Measurements from ENCODE around the gene PITPNB.

The PITPNB gene

DNA sequence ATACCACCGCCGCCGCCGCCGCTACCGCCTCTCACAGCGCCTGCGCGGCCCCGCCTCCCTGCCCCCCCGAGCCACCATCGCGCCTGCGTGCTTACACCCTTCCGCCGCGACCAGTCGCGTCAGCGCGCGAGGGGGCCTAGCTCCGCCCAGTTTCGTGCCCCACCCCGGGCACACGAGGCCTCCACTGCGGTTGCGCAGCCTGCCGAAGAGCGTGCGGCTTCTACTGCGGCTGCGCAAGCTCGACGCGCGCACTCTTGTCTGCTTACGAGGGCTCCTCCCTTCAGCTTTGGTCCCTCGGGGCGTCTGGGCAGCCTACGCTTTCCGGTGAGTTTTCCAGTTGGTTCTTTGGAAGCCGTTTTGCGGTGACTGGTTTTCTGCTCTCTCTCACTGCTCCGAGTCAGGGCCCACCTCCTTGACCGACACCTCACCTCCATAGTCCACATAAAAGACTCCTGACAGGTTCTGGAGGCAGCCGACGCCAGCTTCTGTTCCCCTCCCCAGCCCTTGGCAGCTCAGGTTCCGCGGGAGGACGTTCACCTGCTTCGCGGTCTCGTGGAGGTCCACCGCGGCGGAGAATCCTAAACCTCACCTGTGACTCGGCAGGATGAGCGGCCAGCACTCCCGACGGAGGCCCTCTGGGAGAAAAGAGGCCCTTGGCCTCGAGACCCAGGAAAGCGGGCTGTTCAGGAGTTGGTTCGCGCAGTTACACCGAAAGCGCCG lies at the start of gene PITPNB:
PITPNB (minus strand) TSS at position 35 of the 720 bp plus-strand sequence. CDS start 65 bp downstream, outside the sequence.
- DNase-seq: peak; percentile 89

DNA sequence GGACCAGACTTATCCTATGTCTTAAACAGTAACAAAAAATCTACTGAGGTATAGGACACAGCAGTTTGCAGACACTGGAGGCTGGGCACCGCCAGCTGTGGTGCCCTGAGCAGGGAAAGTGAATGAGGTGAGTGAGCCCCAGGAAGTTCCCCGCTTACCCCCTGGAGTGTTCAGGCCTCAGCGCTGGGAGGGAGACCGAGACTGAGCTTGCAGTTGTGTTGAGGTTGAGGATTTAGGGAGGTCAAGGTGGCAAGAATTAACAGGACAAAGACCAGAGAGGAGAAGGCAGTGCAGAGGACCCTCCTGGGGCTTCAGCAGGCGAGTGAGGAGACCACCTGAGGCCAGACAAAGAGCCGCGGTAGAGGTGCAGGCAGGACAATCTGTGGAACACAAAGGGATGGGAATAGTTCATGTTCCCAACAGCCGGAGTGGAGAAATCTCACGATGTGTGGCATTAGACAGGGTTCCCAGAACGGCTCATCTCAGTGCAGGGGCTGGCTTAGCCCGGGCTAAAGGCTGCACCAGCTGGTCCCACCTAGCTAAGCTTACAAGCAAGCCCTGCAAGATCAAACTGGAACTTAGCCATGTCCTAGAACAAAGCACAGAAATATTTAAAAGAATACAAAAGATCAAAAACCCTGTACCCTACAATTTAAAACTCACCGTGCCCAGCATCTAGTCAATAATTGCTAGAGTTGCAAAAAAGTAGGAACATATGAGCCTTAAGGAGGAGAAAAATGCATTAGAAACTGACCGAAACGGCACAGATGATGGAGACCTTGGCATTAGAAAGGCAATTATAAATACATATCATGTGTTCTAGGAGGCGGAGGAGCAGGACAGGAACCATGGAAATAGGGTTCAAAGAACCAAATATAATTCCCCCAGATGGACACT lies 47.4 kb upstream of the PITPNB start:
- DNase-seq: peak; percentile 7

- no peak for DNase-seq
These were observed 43.4 kb upstream of the PITPNB start for GRCh38 chr22:27962268-27963044.

DNA sequence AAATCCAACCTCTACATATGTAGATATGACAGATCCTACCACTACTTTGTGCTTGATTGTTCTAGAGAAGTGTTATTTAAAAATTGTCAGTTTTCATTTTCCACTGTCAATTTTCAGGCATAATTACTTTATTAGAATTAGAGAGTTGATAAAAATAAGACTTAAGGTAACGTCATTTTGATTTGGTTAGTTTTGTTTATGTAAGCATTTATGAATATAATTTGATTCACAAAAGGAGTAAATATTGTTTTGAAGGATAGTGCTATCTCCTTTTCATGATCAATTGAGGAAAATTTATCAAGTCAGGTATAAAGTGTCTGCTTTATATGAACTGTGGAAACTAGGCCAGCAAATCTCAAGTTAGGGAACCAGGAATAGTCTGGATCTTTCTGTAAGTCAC lies 42.6 kb upstream of the PITPNB start:
- DNase-seq: no peak

- DNase-seq: no peak
These were observed 42.1 kb upstream of the PITPNB start for GRCh38 chr22:27961182-27961581.

- no peak for DNase-seq
These were observed 40.5 kb upstream of the PITPNB start for GRCh38 chr22:27959335-27960090.

- DNase-seq: no peak
These were observed 33.7 kb upstream of the PITPNB start for GRCh38 chr22:27952779-27953178.

GRCh38 chr22:27952091-27952490 lies 33.0 kb upstream of the PITPNB start:
- no peak for DNase-seq

- no peak for DNase-seq
These were observed 30.4 kb upstream of the PITPNB start for GRCh38 chr22:27949421-27949820.

GRCh38 chr22:27948569-27948968 lies 29.5 kb upstream of the PITPNB start:
- DNase-seq: no peak

- DNase-seq: no peak
These were observed 28.4 kb upstream of the PITPNB start for GRCh38 chr22:27947448-27947847.

DNA sequence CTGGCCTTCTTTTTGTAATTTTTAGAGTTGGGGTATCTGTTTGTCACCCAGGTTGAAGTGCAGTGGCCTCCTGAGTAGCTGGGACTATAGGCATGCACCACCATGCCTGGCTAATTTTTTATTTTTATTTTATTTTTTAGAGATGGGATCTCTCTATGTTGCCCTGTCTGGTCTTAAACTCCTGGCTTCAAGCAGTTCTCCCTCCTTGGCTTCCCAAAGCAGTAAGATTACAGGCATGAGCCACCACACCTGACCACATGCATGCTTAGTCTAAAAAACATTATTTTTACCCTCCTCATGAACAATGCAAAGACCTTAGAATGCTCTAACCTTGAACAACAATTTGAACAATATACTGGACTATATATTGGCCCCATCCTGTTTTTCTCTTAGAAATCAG lies 22.1 kb upstream of the PITPNB start:
- no peak for DNase-seq

DNA sequence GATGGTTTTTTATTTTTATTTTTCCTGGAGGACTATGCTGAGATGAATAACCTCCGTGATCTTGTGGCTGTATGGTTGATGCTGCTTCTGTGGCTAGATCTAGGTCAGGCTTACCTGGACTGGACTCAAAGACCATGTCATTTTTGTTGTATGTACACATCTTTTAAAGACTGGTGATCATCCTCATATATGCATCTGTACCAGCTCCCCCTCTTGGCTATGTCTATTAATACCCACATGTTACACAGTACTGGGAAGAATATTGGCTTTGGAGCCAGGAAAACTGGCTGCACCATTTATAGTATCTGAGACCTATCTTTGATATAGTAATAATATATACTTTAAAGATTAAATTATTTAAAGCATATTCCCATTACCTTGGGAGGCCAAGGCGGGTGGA lies 18.4 kb upstream of the PITPNB start:
- DNase-seq: no peak

- DNase-seq: no peak
These were observed 16.8 kb upstream of the PITPNB start for GRCh38 chr22:27935897-27936296.

DNA sequence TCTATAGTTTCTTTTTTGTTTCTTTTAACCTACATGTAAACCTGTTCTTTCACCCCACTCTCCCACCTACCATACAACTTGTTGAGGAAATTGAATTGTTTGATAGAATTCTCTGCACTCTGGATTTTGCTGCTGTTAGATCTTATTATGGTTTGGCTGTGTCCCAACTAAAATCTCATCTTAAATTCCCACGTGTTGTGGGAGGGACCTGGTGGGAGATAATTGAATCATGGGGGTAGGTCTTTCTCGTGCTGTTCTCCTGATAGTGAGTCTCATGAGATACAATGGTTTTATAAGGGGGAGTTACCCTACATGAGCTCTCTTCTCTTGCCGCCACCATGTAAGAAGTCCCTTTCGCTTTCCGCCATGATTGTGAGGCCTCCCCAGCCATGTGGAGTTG lies 15.0 kb upstream of the PITPNB start:
- DNase-seq: no peak

GRCh38 chr22:27933186-27933983 lies 14.3 kb upstream of the PITPNB start:
- no peak for DNase-seq

DNA sequence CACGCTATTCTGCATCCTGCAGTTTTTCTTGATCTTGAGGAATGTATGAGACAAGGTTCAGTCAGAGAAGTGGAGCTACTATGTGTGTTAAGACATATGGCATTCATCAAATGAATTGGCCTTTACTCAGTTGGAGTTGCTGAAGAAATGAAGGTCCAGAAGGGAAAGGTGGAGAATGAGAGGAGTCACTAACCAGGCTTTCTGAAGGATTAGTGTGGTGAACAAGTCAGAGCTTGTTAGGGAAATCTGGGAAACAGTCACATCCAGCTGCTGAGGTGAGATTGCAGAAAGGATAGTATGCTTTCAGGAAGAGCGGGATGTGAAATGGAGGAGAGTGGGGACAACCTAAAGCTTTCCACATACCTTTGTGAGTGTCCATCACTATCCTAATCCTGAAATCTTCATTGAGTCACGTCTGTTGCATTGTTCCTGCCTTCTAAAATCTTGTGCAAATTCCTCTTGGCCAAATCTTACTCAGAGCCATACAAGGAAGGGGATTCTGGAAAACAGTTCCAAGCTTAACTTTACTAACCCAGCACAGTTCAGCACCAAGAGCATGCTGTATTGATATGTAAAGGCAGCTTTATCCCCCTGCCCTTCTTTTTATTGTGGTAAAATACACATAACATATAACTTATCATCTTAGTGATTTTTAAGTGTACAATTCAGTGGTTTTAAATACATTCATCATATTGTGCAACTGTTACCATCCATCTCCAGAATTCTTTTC lies 11.4 kb upstream of the PITPNB start:
- DNase-seq: no peak

- no peak for DNase-seq
These were observed 8.6 kb upstream of the PITPNB start for GRCh38 chr22:27927608-27928007.

DNA sequence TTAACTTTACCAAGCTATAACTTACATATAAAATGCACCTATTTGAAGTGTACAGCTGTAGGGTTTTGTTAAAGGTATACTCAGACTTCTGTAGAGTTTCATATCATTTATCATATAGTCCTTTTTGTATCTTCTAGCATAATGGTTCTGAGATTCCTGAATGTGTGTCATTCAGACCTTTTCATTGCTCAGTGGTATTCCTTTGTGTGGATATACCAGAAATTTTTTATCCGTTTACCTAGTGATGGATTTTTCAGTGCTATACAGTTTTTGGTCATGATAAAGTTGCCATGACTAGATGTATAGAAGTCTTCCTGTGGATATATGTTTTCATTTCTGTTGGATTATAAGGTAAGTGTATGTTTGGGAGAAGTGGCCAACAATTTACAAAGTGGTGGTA lies 6.3 kb upstream of the PITPNB start:
- DNase-seq: no peak

DNA sequence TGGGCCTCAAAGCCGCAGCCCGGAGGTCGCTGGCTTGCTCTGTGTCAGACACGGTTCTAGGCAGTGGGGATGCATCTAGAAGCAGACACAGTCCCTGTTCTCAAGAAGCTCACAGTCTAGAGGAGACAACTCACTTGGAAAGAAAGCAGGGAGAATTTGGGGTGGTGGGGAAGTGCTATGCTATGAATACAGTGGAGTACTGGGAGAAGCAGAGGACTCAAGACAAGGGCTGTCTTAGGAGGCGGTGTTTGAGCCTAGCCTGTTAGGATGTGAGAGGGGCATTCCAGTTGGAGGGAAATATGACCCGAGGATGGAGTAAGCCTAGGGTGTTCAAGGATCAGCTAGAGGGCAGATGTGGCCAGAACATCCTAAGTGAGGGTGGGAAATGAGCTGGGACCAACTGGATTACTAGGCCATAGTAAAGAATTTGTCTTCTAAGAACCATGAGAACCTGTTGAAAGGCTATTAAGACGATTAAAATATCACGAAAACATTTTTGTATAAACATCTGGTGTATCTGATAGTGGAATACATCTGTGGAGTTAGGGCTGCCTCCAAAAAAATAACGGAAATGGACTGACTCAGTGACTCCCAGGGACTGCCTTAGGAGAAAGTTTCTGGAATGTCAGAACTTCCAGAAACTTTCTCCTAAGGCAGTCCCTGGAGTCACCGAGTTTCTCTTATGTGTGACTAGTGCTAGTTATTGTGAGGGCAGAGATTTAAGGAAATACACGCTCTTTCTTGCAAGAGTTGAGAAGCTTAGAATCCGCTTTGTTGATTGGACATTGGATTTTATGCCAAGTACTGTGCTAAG lies 1.1 kb upstream of the PITPNB start:
- DNase-seq: no peak
